GM18502 (cell line): ENCODE measurements around the gene SNAPC1.

Source experiments
- ATAC-seq: cut with Tn5 transposase; IDR thresholded peaks from one replicate; pipeline ENCODE4 v1.9.1; 2021; ENCODE audit warnings: mild to moderate bottlenecking; ENCODE audit not compliant: unreplicated experiment, poor library complexity

The SNAPC1 gene

GRCh38 chr14:61803755-61804154 lies 41.5 kb downstream of the SNAPC1 start:
- peak; percentile 63 for ATAC-seq

- no peak for ATAC-seq
Measured at GRCh38 chr14:61805451-61805850, 43.2 kb downstream of the SNAPC1 start.

DNA sequence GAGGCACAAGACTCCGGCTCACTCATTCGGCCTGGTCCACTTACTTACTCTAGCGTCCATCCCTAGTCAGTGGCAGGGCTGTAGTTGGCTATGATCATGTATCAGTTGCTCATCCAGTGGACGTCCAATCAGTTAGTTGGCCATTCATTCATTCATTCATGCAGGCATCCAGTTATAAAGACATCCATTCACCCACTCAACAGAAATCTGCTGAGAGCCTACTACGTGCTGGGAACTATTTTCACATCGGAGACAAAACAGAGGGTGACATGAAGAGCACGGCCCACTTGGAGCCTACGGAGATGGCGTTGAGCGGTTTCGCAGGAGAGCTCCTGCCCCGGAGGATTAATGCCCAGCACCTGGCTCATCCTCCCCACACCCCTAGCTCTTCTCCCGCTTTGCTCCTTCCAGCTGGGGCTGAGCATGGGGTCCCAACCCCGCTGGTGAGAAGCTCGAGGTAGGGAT lies 49.7 kb downstream of the SNAPC1 start:
- ATAC-seq = no peak

DNA sequence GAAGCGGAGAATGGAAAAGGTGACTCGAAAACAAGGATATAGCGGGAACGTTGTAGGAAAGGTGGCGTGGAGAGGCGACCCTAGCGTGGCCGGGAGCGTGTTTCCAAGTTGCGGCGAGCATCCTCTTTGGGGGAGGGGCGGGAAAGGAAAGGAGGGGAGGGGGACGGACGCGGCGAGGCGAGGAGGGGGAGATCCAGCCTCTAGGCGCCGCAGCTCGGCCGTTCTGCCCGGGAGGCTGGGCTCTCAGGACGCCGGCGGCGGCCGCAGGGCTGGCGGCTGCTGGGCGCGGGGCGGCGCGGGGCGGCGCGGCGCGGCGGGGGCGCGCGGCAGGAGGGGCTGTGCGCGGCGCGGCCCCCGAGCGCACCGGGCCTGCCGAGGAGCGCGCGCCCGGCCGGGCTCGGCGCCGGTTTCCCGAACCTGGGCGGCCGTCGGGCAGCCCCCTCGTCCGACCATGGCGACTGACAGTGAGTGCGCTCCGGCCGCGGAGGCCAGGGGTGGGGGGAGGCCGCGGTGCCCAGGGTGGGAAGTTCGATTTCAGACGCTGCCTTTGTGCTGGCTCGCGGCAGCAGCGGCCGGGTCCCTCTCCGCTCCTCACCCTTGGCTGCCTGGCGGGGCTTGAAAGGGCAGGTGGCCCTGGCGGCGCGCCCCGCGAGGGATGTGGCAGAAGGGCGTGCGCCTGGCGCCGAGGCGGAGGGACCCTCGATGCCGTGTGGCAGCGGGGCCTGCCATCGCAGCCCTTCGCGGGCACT lies 50.3 kb downstream of the SNAPC1 start, which contains the start of gene SYT16:
SYT16 (plus strand) TSS at position 357 of the 749 bp plus-strand sequence.
- no peak for ATAC-seq

DNA sequence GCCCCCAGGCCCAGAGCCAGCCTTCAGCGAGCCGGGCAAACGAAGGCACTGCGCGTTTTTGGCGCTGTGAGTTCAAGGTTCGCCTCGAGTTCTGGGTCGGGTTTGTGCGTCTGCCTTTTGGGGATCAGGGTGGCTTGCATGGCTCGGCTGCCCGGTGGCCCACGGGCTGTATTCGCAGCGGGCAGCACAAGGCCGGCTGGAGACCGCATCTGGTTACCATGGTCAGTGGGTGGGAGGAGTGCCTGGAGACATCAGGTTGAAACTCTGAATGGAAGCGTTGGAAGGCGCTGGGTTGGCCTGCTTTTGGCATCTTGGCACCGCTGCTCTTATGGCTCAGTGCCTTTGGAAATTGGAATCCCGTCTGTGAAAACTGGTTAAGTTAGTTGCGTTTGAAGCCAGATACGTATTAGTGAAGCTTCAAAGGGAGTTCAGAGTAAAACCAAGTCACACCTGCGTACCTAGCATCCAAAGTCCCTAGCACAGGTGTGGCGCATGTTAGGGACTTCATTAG lies 50.9 kb downstream of the SNAPC1 start:
- ATAC-seq = no peak

DNA sequence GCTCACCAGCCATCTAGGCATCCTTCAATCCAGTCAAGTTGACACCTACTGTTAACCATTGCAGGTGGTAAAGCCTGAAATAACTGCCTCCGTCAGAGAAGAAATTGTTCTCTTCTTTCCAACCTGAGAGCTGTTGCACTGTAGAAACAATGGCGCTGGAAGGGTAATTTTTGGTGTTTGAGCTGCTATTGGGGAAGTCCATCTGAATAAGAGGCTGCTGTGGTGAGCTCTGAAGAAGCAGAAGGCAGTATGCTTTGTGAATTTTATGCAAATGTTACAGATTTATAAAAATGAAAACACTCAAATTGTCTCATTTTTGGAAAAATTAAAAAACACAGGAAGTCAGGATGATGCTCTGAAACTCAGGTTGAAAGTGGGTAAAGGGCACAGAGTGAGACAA lies 60.2 kb downstream of the SNAPC1 start:
- no peak for ATAC-seq

DNA sequence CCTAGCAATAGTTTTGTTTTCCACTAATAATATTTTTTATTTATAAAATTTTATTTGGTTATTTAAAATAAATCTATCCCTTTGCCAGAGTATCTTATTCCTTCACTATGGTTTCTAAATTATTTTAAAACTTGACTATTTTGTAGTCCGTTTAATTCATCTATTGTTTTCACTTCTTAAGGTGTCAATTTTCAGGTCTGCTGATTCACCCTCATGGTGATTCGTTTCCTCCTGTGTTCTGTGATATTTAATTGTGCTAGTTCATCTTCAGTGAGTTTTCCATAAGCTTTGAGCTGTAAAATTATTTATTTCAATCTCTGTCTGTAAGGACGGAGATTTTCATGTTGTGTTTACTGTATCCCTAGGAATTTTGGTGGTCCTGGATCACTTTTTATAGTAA lies 70.6 kb downstream of the SNAPC1 start:
- no peak for ATAC-seq

DNA sequence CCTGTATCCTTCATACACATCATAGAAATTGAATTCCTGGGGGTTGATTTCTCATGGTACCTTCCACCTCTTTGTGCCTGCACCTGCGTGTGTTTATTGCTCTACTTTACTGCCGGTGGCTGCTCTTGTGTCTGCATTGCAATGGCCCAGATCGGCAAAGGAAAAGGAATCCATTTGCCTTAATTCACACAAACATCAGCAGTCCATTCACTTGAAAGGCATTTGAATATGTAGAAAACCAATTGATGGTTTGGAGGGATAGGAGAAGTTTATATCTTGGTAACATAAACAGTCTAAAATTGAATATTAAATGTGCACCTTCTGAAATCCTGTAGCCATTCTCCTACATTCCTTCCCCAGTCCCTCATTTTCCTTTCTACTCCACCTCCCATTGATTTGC lies 74.0 kb downstream of the SNAPC1 start:
- ATAC-seq = no peak

GRCh38 chr14:61836807-61837206 lies 74.6 kb downstream of the SNAPC1 start:
- no peak for ATAC-seq

GRCh38 chr14:61837336-61838229 lies 75.4 kb downstream of the SNAPC1 start:
- ATAC-seq = peak; percentile 96

- ATAC-seq = no peak
Measured at GRCh38 chr14:61838661-61839245, 76.5 kb downstream of the SNAPC1 start.

GRCh38 chr14:61839507-61839906 lies 77.3 kb downstream of the SNAPC1 start:
- ATAC-seq = no peak

GRCh38 chr14:61841145-61841544 lies 78.9 kb downstream of the SNAPC1 start:
- ATAC-seq = no peak
